CD4-positive, alpha-beta T cell treated with Interleukin-12 subunit alpha and Interleukin-12 subunit beta, for 1 hour (primary cell): ENCODE results near the gene ZSCAN5A.
"Not testable (repeated sequence)": the region's sequence is repeated elsewhere in the genome, so short reads cannot be mapped to it uniquely, and the experiment has no call there.

Experiments used
- DNase-seq: peaks from one replicate; pipeline ENCODE4 v3.0.0-alpha.2; 2020

Gene ZSCAN5A

GRCh38 chr19:56314018-56314380, 640 bp downstream of the ZSCAN5A start:
- no peak for DNase-seq

GRCh38 chr19:56312787-56313657, 1.6 kb downstream of the ZSCAN5A start:
- DNase-seq, result no peak

- DNase-seq, result no peak
These were observed 2.3 kb downstream of the ZSCAN5A start for GRCh38 chr19:56312342-56312741.

GRCh38 chr19:56310462-56310861, 4.2 kb downstream of the ZSCAN5A start:
- DNase-seq, result no peak

GRCh38 chr19:56309511-56310185, 5.0 kb downstream of the ZSCAN5A start:
- peak; percentile 55 for DNase-seq

GRCh38 chr19:56308792-56309191, 5.8 kb downstream of the ZSCAN5A start:
- DNase-seq, result no peak

GRCh38 chr19:56307062-56307461, 7.6 kb downstream of the ZSCAN5A start:
- DNase-seq, result not testable (repeated sequence)

- DNase-seq, result no peak
These were observed 8.6 kb downstream of the ZSCAN5A start for GRCh38 chr19:56306016-56306415.

- no peak for DNase-seq
These were observed 10.4 kb downstream of the ZSCAN5A start for GRCh38 chr19:56304243-56304642.

GRCh38 chr19:56301886-56302620, 12.6 kb downstream of the ZSCAN5A start:
- DNase-seq, result no peak

- DNase-seq, result no peak
These were observed 13.5 kb downstream of the ZSCAN5A start for GRCh38 chr19:56301155-56301554.

GRCh38 chr19:56299688-56300087, 15.0 kb downstream of the ZSCAN5A start:
- DNase-seq, result no peak

GRCh38 chr19:56297010-56297409, 17.6 kb downstream of the ZSCAN5A start:
- no peak for DNase-seq

GRCh38 chr19:56295531-56296455, 18.8 kb downstream of the ZSCAN5A start:
- no peak for DNase-seq

- no peak for DNase-seq
These were observed 20.1 kb downstream of the ZSCAN5A start for GRCh38 chr19:56294549-56294948.

GRCh38 chr19:56291867-56292266, 22.8 kb downstream of the ZSCAN5A start:
- DNase-seq, result no peak

GRCh38 chr19:56290104-56290503, 24.5 kb downstream of the ZSCAN5A start:
- no peak for DNase-seq

GRCh38 chr19:56284746-56285145, 29.9 kb downstream of the ZSCAN5A start:
- DNase-seq, result no peak

- DNase-seq, result no peak
These were observed 31.8 kb downstream of the ZSCAN5A start for GRCh38 chr19:56282809-56283208.

GRCh38 chr19:56273563-56274117, 41.0 kb downstream of the ZSCAN5A start:
- no peak for DNase-seq

GRCh38 chr19:56272161-56272798, 42.4 kb downstream of the ZSCAN5A start, which contains the start of gene EDDM13:
Gene EDDM13, plus strand, starts transcription at chr19:56272748. Its CDS starts 87 bp downstream, at chr19:56272835.
- no peak for DNase-seq

GRCh38 chr19:56271151-56271550, 43.5 kb downstream of the ZSCAN5A start:
- no peak for DNase-seq
